GM23248 (cell line): ENCODE data around the gene SCAPER.

ENCODE experiments used
- EZH2 ChIP-seq: fragments of 200-600 bp; sonication (generic); IDR thresholded peaks from 2 replicates; pipeline ENCODE4 v1.6.1; 2018; ENCODE audit warnings: antibody characterized with exemption, mild to moderate bottlenecking; ENCODE audit not compliant: insufficient read depth, poor library complexity, severe bottlenecking
- EZH2phosphoT487 ChIP-seq: fragments of 200-600 bp; sonication (generic); IDR thresholded peaks from 2 replicates; pipeline ENCODE4 v1.6.1; 2018; ENCODE audit warnings: antibody characterized with exemption, moderate library complexity, mild to moderate bottlenecking, low read depth; ENCODE audit not compliant: insufficient read depth

- TF ChIP-seq EZH2 = no peak
- no peak for TF ChIP-seq EZH2phosphoT487
These were observed 387.2 kb downstream of the SCAPER start for GRCh38 chr15:76517910-76518309.
